AG04450 (cell line): ENCODE results near the gene IRGQ. TPM values are rescaled to one million over a fixed set of nuclear protein-coding genes. Genes with fewer than 3 reads are reported as not detected.

Experiments used
- CTCF ChIA-PET: fragments of 300-600, 350-600 bp; formaldehyde crosslinking; extraction: SDS; loops from one replicate; lab custom pipeline; 2022; ENCODE audit warnings: antibody characterized with exemption, inconsistent platforms; lab: Charles Lee
- POLR2A ChIA-PET: fragments of 350-600 bp; formaldehyde crosslinking; extraction: SDS; loops from one replicate; lab custom pipeline; 2021; ENCODE audit warnings: antibody characterized with exemption, inconsistent platforms; lab: Yijun Ruan, JAX
- DNase-seq: peaks from one replicate; pipeline ENCODE4 v3.0.0-alpha.2; 2011; ENCODE audit warnings: low read depth, low spot score
- H3K27ac ChIP-seq: one replicate; pipeline ENCODE4 v1.5.1; 2012; ENCODE audit warnings: low read depth, low read length, control low read depth
- H3K27me3 ChIP-seq: one replicate; pipeline ENCODE4 v1.6.0; 2012; ENCODE audit warnings: low read length; ENCODE audit not compliant: control insufficient read depth, insufficient read depth
- H3K4me3 ChIP-seq: 2 replicates; pipeline ENCODE4 v1.5.1; 2011; ENCODE audit warnings: mild to moderate bottlenecking, low read depth, low read length, control low read depth
- H3K9me3 ChIP-seq: 2 replicates; pipeline ENCODE4 v1.5.1; 2012; ENCODE audit warnings: low read length; ENCODE audit not compliant: control insufficient read depth, insufficient read depth
- CTCF ChIP-seq: IDR thresholded peaks from 2 replicates; pipeline ENCODE4 v1.5.1; 2011; ENCODE audit warnings: low read depth, low read length, control low read depth, inconsistent platforms
- polyA plus RNA-seq: library from polyadenylated mRNA; depleted of rRNA; stranded (reverse); fragments of >200 nt; gene quantifications from 2 replicates; pipeline ENCODE4 v1.2.3, GENCODE V29; 2011

IRGQ gene
- polyA plus RNA-seq, 1 experiment, result 11.2 TPM

GRCh38 chr19:43594710-43595604, 977 bp downstream of the IRGQ start:
- POLR2A ChIA-PET, result interaction anchor here (1.0 to 2.0 kb wide), 4 partner anchors 21 to 73 kb away, joined by 3 to 7 read pairs (median 3); partner anchors contain the start of gene ZNF575

GRCh38 chr19:43594081-43594697, 1.7 kb downstream of the IRGQ start:
- ChIA-PET POLR2A (interaction anchor here (0.7 to 1.0 kb wide), 3 partner anchors 20 to 65 kb away, joined by 3 read pairs; no protein-coding TSS in a partner anchor), CTCF (interaction anchor here (0.6 to 4.2 kb wide), 27 partner anchors 9 to 998 kb away, joined by 3 to 52 read pairs (median 5); partner anchors contain the start of genes PINLYP, XRCC1 and ZNF575)
- no peaks in the 10 kb centered on the region for H3K27me3 ChIP-seq
- no peak for DNase-seq
- H3K9me3 ChIP-seq, result peaks cover 5% of the 10 kb centered on the region; the same call in 1 of the 2 replicates
- no peak for TF ChIP-seq CTCF
- H3K27ac ChIP-seq, result no peak overlapping the region
- H3K4me3 ChIP-seq, result peak overlapping the region; percentile 79

More at GRCh38 chr19:43594710-43595604, 977 bp downstream of the IRGQ start:
- peaks cover 5% of the 10 kb centered on the region; the same call in 1 of the 2 replicates for H3K9me3 ChIP-seq
- peak overlapping the region; percentile 79 for H3K4me3 ChIP-seq
- CTCF ChIA-PET, result interaction anchor here (0.6 to 4.2 kb wide), 28 partner anchors 9 to 215 kb away, joined by 3 to 52 read pairs (median 5); partner anchors contain the start of genes PINLYP, XRCC1 and ZNF575
- no peaks in the 10 kb centered on the region for H3K27me3 ChIP-seq
- DNase-seq, result no peak
- H3K27ac ChIP-seq, result peak overlapping the region; percentile 77
- TF ChIP-seq CTCF, result peak; percentile 90

- ChIA-PET CTCF (interaction anchor here (2.5 to 4.2 kb wide), 2 partner anchors 36 to 146 kb away, joined by 19 to 42 read pairs; no protein-coding TSS in a partner anchor), POLR2A (no interaction called here)
- no peak overlapping the region for H3K27ac ChIP-seq
- TF ChIP-seq CTCF, result no peak
- DNase-seq, result no peak
- peaks cover 5% of the 10 kb centered on the region; the same call in 1 of the 2 replicates for H3K9me3 ChIP-seq
- no peak overlapping the region for H3K4me3 ChIP-seq
- H3K27me3 ChIP-seq, result no peaks in the 10 kb centered on the region
Measured at GRCh38 chr19:43592800-43593350, 3.1 kb downstream of the IRGQ start.

- Histone ChIP-seq H3K9me3 (peaks cover 5% of the 10 kb centered on the region; the same call in 1 of the 2 replicates), H3K4me3 (no peak overlapping the region), H3K27me3 (no peaks in the 10 kb centered on the region), H3K27ac (no peak overlapping the region)
- TF ChIP-seq CTCF, result no peak
- DNase-seq, result no peak
- POLR2A ChIA-PET, result no interaction called here
- CTCF ChIA-PET, result no interaction called here
Measured at GRCh38 chr19:43591904-43592772, 3.8 kb downstream of the IRGQ start.
